Astrocyte of the spinal cord (primary cell): Measurements from ENCODE around the gene RYR1.

ENCODE experiments used
- DNase-seq: peaks from one replicate; pipeline ENCODE4 v3.0.0; 2011; ENCODE audit warnings: low read depth, low spot score
- H3K4me3 ChIP-seq: 2 replicates; pipeline ENCODE4 v1.5.1; 2011; ENCODE audit warnings: low read depth, mild to moderate bottlenecking, low read length, moderate library complexity
- CTCF ChIP-seq: IDR thresholded peaks from 2 replicates; pipeline ENCODE4 v1.5.1; 2012; ENCODE audit warnings: low read depth, mild to moderate bottlenecking, low read length, inconsistent platforms
- in situ Hi-C: cut with HindIII; loops from 2 replicates; pipeline ENCODE4 v1.10.0; 2017; ENCODE audit warnings: low sequenced_read_pairs

Gene RYR1

GRCh38 chr19:38417146-38417543 is 16.3 kb upstream of the RYR1 start:
- DNase-seq = no peak
- in situ Hi-C loops = no loop called here
- H3K4me3 ChIP-seq = no peak overlapping the region
- TF ChIP-seq CTCF = no peak

- no peak for DNase-seq
- H3K4me3 ChIP-seq = peak overlapping the region; percentile 5
- in situ Hi-C loops = no loop called here
- no peak for TF ChIP-seq CTCF
Observed at GRCh38 chr19:38417544-38418506, 15.7 kb upstream of the RYR1 start.

- no peak overlapping the region for H3K4me3 ChIP-seq
- no peak for TF ChIP-seq CTCF
- no peak for DNase-seq
- in situ Hi-C loops = no loop called here
Observed at GRCh38 chr19:38420935-38421334, 12.6 kb upstream of the RYR1 start.

GRCh38 chr19:38421856-38422255 is 11.6 kb upstream of the RYR1 start:
- no peak for DNase-seq
- in situ Hi-C loops = no loop called here
- no peak for TF ChIP-seq CTCF
- no peak overlapping the region for H3K4me3 ChIP-seq

- in situ Hi-C loops = no loop called here
- DNase-seq = no peak
- no peak for TF ChIP-seq CTCF
- H3K4me3 ChIP-seq = no peak overlapping the region
Observed at GRCh38 chr19:38422438-38422837, 11.1 kb upstream of the RYR1 start.

GRCh38 chr19:38424272-38424671 is 9.2 kb upstream of the RYR1 start:
- H3K4me3 ChIP-seq = no peak overlapping the region
- in situ Hi-C loops = no loop called here
- TF ChIP-seq CTCF = no peak
- DNase-seq = no peak
